Activated T-cell treated with anti-CD3 and anti-CD28 coated beads, Interleukin-2, amount 50 U/mL, for 24 hours (primary cell): ENCODE measurements around the gene ABLIM1.

Source experiments
- DNase-seq: peaks from one replicate; pipeline ENCODE4 v3.0.0-alpha.2; 2020
- H3K27ac Mint-ChIP-seq: 2 replicates; pipeline ENCODE4 v1.8.0; 2020; ENCODE audit warnings: mild to moderate bottlenecking, mixed read lengths
- H3K27me3 Mint-ChIP-seq: 2 replicates; pipeline ENCODE4 v1.8.0; 2020; ENCODE audit warnings: mixed read lengths
- H3K36me3 Mint-ChIP-seq: 2 replicates; pipeline ENCODE4 v1.8.0; 2020; ENCODE audit warnings: low read depth, mixed read lengths
- H3K4me1 Mint-ChIP-seq: 2 replicates; pipeline ENCODE4 v1.8.0; 2020; ENCODE audit warnings: low read depth, mixed read lengths
- H3K4me3 Mint-ChIP-seq: 2 replicates; pipeline ENCODE4 v1.8.0; 2020; ENCODE audit warnings: mild to moderate bottlenecking, moderate library complexity, mixed read lengths
- H3K9me3 Mint-ChIP-seq: 2 replicates; pipeline ENCODE4 v1.8.0; 2020; ENCODE audit warnings: mixed read lengths

The ABLIM1 gene

DNA sequence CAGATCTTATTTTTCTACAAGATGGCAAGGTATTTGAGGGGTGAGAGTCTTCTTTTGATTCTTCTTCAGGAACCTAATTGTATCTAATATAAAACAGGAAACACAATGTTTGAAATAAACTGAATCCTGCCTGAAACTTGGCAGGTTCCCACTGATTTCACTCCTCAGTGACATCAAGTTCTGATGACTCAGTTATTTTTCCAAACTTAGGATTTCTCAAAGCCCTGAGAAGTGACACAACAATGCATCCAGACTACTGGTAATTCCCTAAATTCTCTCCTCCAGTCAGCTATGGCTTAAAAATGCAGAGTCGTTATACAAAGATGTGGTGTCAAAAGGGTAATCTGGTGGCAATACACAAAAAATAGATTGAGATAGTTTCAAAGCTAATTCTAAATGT, 80.9 kb downstream of the ABLIM1 start:
- no peak overlapping the region for H3K4me3 Mint-ChIP-seq
- no peaks in the 10 kb centered on the region for H3K36me3 Mint-ChIP-seq
- no peaks in the 10 kb centered on the region for H3K27me3 Mint-ChIP-seq
- H3K27ac Mint-ChIP-seq = no peak overlapping the region
- H3K4me1 Mint-ChIP-seq = no peaks in the 10 kb centered on the region
- DNase-seq = no peak
- H3K9me3 Mint-ChIP-seq = no peaks in the 10 kb centered on the region

DNA sequence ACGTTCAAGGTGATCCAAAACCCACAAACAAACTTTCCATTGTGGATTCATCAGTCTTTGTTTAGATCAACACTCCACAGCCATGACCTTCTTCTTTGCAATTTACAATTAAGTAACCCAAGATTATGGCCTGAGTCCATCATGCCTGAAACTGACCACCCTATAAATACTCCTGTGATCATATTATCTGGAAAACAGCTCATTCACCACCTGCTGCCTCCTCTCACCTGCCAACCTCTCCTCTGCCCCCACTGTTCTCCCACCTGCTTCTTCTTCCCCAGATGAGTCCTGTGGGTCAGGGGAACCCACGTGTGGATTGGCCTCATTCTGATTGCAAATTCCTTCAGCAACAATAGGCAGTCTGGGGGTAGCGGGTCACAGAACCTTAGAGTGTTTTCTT, 81.4 kb downstream of the ABLIM1 start:
- Mint-ChIP-seq H3K27me3 (no peaks in the 10 kb centered on the region), H3K4me3 (no peak overlapping the region), H3K9me3 (no peaks in the 10 kb centered on the region), H3K4me1 (no peaks in the 10 kb centered on the region), H3K27ac (no peak overlapping the region), H3K36me3 (no peaks in the 10 kb centered on the region)
- no peak for DNase-seq

DNA sequence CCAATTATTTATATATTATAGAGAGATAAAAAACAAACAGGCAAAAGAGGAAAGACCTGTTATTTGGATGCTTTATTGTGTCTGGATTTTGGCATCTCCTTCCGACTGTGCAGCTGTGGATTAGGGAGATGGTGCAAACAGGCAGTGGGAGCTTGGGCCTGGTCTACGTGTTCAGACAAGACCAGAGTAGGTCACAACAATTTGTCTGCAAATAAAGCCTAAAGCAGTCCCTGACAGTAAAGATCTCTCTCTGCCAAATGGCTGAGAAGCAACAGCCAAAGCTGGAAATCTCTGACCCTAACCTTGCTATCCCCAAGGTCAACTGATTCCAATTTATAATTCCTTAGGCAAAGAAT, 82.0 kb downstream of the ABLIM1 start:
- no peak overlapping the region for H3K4me3 Mint-ChIP-seq
- H3K4me1 Mint-ChIP-seq = no peaks in the 10 kb centered on the region
- H3K36me3 Mint-ChIP-seq = no peaks in the 10 kb centered on the region
- no peaks in the 10 kb centered on the region for H3K9me3 Mint-ChIP-seq
- no peaks in the 10 kb centered on the region for H3K27me3 Mint-ChIP-seq
- no peak overlapping the region for H3K27ac Mint-ChIP-seq
- no peak for DNase-seq

GRCh38 chr10:114575417-114576131, 82.5 kb downstream of the ABLIM1 start:
- DNase-seq = no peak
- H3K4me3 Mint-ChIP-seq = no peak overlapping the region
- no peak overlapping the region for H3K27ac Mint-ChIP-seq
- no peaks in the 10 kb centered on the region for H3K9me3 Mint-ChIP-seq
- H3K36me3 Mint-ChIP-seq = no peaks in the 10 kb centered on the region
- no peaks in the 10 kb centered on the region for H3K27me3 Mint-ChIP-seq
- no peaks in the 10 kb centered on the region for H3K4me1 Mint-ChIP-seq

- Mint-ChIP-seq H3K9me3 (no peaks in the 10 kb centered on the region), H3K27me3 (no peaks in the 10 kb centered on the region), H3K36me3 (no peaks in the 10 kb centered on the region), H3K27ac (no peak overlapping the region), H3K4me3 (no peak overlapping the region), H3K4me1 (no peaks in the 10 kb centered on the region)
- no peak for DNase-seq
Measured at GRCh38 chr10:114573330-114574045, 84.6 kb downstream of the ABLIM1 start.

DNA sequence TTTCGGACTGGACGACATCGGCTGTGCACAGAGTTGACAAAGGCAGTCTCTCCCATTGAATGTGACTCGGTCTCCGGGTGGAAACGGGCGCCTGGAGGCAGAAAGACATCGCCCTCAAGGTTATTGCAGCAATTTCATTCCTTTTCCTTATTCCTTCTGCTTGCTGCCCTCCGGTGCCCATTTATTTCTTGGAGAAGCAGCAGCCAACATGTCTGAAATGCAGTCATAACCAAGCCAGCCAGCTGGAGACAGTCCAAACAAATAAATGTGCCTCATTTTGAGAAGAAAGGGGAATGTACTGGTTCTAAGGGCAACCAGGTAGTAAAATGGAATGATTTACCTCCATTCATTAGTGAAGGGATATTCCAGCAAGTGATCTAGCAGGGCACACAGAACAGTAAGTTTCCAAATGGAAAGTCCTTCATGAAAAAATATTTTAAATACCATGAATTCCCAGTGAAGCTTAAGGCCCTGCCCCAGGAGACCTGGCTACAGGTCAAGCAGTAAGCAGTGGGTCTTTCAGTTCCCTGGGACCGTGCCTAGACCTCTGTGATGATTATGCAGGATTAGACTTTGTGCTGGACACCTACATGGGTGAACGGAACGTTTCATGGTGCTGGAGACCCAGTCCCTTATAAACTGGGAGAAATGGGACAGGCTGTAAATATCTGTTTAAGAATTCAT, 86.6 kb downstream of the ABLIM1 start:
- H3K4me1 Mint-ChIP-seq = no peaks in the 10 kb centered on the region
- no peaks in the 10 kb centered on the region for H3K9me3 Mint-ChIP-seq
- no peak for DNase-seq
- no peak overlapping the region for H3K4me3 Mint-ChIP-seq
- H3K27me3 Mint-ChIP-seq = no peaks in the 10 kb centered on the region
- H3K27ac Mint-ChIP-seq = no peak overlapping the region
- no peaks in the 10 kb centered on the region for H3K36me3 Mint-ChIP-seq

DNA sequence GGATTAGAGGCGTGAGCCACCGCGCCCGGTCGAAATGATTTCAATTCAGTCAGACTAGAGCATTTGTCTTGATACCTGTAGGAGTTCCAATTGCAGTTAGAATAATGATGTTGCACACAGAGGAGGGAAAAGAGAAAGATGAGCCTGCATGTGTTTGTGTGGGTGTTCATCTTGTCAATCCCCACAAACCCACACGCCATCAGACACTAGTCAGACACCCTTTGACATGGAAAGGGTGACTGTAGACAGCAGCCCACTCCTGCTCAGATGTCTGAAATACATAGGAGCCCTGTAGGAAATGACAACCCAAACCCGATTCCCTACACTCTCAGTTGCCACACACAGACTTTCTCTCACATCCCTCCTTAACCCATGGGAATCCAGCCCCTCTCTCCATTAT, 92.0 kb downstream of the ABLIM1 start:
- H3K9me3 Mint-ChIP-seq = no peaks in the 10 kb centered on the region
- no peaks in the 10 kb centered on the region for H3K27me3 Mint-ChIP-seq
- no peak overlapping the region for H3K4me3 Mint-ChIP-seq
- no peaks in the 10 kb centered on the region for H3K36me3 Mint-ChIP-seq
- no peak overlapping the region for H3K27ac Mint-ChIP-seq
- H3K4me1 Mint-ChIP-seq = peaks cover 5% of the 10 kb centered on the region
- DNase-seq = no peak

- Mint-ChIP-seq H3K27ac (no peak overlapping the region), H3K36me3 (no peaks in the 10 kb centered on the region), H3K4me1 (peaks cover 5% of the 10 kb centered on the region), H3K27me3 (no peaks in the 10 kb centered on the region), H3K4me3 (no peak overlapping the region), H3K9me3 (no peaks in the 10 kb centered on the region)
- no peak for DNase-seq
Measured at GRCh38 chr10:114565066-114565465, 93.0 kb downstream of the ABLIM1 start.

DNA sequence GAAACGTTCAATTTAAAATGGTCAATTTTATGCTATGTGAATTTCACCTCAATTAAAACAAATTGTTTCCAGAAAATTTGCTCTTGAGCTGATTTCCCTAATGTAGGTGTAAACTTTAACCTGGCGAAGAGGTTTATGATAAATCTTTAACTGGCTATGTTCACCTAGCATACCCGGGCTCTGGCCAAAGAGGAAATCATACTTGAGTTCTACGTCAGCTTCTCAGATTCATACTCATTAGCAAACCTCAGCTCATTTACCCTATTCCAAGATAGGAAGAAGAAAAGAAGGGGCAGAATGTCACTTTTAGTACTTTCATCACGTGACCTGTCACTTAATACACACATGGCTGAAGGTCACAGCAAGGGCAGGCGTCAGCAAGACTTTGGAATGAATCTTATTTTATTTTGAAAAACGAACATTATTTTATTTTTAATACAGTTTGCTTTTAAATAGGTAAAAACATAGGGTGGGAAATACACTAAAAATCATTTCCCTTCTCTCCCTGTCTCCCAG, 97.0 kb downstream of the ABLIM1 start:
- Mint-ChIP-seq H3K4me3 (no peak overlapping the region), H3K36me3 (peaks cover 5% of the 10 kb centered on the region), H3K27me3 (no peaks in the 10 kb centered on the region), H3K4me1 (peaks cover 2% of the 10 kb centered on the region), H3K27ac (no peak overlapping the region), H3K9me3 (peaks cover 9% of the 10 kb centered on the region)
- no peak for DNase-seq

- H3K36me3 Mint-ChIP-seq = peaks cover 5% of the 10 kb centered on the region
- no peaks in the 10 kb centered on the region for H3K27me3 Mint-ChIP-seq
- no peak overlapping the region for H3K27ac Mint-ChIP-seq
- peaks cover 9% of the 10 kb centered on the region for H3K9me3 Mint-ChIP-seq
- H3K4me1 Mint-ChIP-seq = no peaks in the 10 kb centered on the region
- no peak for DNase-seq
- H3K4me3 Mint-ChIP-seq = no peak overlapping the region
Measured at GRCh38 chr10:114560144-114560543, 97.9 kb downstream of the ABLIM1 start.

DNA sequence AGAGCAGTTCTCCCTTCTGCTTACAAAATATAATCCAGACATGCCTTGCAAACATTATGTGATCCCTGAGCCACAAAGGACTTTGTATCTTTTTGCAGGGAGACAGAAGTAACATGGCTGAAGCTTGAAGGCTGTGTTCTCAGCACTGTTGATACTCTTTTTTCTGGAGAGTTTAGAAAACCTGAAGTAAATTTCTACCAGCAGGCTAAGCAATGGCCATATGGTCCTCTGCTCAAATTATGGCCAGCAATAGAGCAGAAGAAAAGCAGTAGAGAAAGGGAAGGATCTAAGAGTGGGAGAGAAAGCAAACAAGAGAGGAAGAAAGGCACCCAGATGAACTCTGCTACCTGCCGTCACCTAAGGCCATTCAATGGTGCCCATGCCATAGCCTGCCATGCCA, 98.4 kb downstream of the ABLIM1 start:
- Mint-ChIP-seq H3K9me3 (peaks cover 9% of the 10 kb centered on the region), H3K27me3 (no peaks in the 10 kb centered on the region), H3K36me3 (peaks cover 5% of the 10 kb centered on the region), H3K4me1 (no peaks in the 10 kb centered on the region), H3K4me3 (no peak overlapping the region), H3K27ac (no peak overlapping the region)
- DNase-seq = no peak

DNA sequence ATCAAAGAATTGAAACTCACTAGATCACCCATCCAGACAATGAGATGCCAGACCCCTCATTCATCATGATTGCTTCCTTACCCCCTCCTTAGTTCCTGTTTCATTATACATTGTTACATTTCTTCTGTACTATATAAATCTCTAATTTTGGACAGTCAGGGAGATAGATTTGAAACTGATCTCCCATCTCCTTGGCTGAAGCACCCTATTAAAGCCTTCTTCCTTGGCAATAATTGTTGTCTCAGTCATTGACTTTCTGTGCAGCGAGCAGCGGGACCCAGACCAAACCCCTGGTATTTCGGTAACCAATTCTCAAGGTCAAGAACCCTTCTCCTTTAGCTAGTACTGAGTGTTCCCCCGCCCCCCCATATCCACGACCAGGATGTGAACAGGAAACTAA, 100.2 kb downstream of the ABLIM1 start:
- Mint-ChIP-seq H3K27ac (no peak overlapping the region), H3K36me3 (peaks cover 5% of the 10 kb centered on the region), H3K9me3 (peaks cover 9% of the 10 kb centered on the region), H3K4me1 (no peaks in the 10 kb centered on the region), H3K4me3 (no peak overlapping the region), H3K27me3 (no peaks in the 10 kb centered on the region)
- DNase-seq = no peak

DNA sequence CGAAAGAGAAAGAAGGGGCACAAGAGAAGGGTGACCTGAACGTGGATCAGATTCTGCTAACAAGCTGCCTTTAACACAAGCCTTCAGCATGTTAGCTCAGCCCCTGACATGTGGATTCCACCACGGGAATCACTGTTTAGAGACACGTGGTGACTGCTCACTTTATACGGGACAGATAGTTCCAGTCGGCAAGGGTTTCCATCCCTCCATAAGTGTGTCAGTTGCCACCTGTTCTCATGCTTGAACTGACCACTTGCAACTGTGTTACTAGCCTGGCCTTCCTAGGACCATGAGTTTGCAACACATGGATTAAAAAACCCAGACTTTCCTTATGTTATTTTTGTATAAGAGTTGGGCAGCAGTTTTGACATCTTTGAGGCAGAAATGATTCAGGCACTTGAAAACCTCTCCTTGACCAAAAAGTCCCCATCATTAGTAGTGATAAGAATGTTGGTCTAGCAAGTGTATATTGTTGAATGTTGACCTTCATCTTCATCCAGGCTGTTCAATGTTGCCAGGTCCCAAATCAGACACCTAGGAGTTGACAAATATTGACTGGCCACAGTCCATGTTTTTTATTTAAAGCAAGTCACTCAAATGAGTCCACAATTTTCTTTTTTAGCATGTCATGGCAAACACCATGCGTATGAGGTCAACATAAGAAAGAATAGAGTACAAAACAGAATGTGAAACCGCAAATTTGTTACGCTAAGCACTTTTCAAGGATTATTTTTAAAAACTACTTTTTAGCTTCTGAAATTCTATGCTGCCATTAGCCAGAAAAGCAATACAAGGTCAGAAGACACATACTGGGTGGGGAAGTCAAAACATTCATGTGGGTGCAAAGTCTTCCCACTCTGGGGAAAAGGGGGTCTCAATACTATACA, 101.6 kb downstream of the ABLIM1 start:
- peaks cover 5% of the 10 kb centered on the region for H3K36me3 Mint-ChIP-seq
- no peak overlapping the region for H3K4me3 Mint-ChIP-seq
- H3K9me3 Mint-ChIP-seq = peaks cover 9% of the 10 kb centered on the region
- no peaks in the 10 kb centered on the region for H3K27me3 Mint-ChIP-seq
- no peak overlapping the region for H3K27ac Mint-ChIP-seq
- no peak for DNase-seq
- H3K4me1 Mint-ChIP-seq = no peaks in the 10 kb centered on the region

DNA sequence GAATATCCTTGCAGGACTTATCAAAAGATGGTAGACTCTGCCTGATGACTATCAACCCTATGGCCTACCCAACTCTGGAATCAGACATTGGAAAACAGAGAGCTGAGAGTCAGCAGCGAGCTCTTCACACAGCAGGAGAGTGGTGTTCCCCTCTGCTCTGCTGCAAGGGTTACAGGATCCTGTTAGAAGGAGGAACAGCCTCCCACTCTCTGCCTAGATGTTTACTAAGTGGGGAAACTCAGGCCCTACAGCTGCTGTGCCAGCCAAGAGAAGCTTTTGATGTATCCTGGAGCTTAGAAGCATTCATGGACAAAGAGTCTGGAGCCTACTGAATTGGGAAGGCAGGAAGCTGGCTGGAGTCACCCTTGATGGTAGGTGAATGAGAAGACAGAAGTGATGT, 104.6 kb downstream of the ABLIM1 start:
- H3K27ac Mint-ChIP-seq = no peak overlapping the region
- H3K27me3 Mint-ChIP-seq = no peaks in the 10 kb centered on the region
- peaks cover 8% of the 10 kb centered on the region for H3K4me1 Mint-ChIP-seq
- no peak for DNase-seq
- H3K9me3 Mint-ChIP-seq = peaks cover 9% of the 10 kb centered on the region
- peaks cover 5% of the 10 kb centered on the region for H3K36me3 Mint-ChIP-seq
- no peak overlapping the region for H3K4me3 Mint-ChIP-seq
